ENCODE results near the gene CDH4.

DNA sequence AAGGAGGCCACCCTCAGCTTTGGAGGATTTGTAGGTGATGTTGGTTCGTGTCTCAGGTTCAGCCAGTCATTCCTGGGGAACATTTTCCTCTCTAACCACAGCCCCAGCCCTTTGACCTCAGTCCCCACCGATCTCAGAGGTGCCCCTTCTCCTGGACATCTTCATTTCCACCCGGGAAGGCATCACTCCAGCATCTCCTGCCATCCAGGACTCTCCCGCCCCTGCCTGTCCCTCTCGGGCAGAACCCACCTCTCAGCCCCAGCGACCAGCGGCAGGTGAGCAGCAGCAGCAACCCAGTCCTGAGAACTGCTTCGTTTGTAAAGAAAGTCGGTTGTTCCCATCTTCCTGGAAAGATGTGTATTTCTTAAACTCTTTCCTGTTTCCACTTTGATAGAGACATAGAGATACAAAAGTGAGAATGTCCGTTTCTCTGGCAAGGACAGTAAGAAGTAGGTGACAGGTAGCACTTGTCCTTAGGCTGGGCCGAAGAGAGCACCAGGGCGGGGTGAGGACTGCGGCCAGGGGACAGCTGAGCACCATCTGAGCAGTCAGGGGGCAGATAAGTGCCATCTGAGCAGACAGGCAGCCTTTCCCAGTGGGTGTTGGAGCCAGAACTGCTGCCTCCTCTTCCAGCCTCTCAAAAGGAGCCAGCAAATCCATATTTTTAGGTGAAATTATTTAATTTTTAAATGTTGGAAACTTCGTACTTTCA, 142.2 kb downstream of the CDH4 start:
- TF ChIP-seq ZSCAN5A (tag by site-specific recombination; IDR thresholded peaks at IDR 0.05) (no peak), ZNF596 (tag by site-specific recombination; IDR thresholded peaks at IDR 0.05) (no peak), PBX3 (CRISPR knock-in tag; IDR thresholded peaks at IDR 0.05) (no peak), ZBTB26 (tag by site-specific recombination; optimal IDR thresholded peaks at IDR 0.05) (no peak)
